Measurements from ENCODE around the gene SBK2. TPM values are rescaled to one million over a fixed set of nuclear protein-coding genes. Genes with fewer than 3 reads are reported as not detected.

The SBK2 gene
- total and polyA plus RNA-seq, 9 of the 15 experiments (the other 6 are each of a cell fraction or from before 2014, with no cell fraction given) = not detected

DNA sequence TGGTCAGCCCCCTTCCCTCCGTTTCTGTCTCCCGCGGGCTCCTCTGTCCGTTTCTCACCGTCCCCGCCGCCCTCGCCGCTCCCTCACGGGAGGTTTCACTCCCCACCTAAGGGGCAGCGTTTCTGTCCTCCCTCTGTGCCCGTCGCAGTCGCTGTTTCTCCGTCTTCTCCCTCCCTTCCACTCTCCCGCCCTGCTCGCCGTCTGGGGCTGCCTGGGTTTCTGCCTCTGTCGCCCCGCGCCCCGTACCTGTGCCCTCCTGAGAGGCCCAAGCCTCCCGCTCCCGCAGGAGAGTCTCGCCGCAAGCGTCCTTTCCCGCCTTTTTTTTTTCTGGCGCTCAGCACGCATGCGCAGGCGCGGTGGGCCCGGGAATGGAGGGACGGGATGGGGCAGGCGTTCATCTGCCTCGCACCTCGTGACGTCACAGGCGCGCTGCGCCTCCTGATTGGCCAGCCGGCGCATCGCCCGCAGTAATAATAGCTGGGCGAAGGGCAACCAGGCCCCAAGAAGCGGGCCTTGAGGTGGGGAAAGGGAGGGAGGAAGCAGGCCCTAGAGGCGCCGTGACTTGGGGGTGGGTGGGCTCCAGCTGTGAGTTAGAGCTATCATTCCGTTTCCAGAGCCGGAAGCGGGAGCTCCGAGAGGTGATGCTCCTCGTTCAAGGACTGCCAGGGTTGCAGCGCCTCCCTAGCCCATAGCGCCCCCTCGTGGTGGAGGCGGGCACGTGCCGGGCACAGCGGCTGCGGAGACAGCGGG lies 33.3 kb downstream of the SBK2 start (continued):
- TF ChIP-seq THAP12 (CRISPR knock-in tag; IDR thresholded peaks at IDR 0.05) (0 out of 2 replicates have a peak, but pooled peaks have one; percentile 14), FIP1L1 (IDR thresholded peaks at IDR 0.05; ENCODE audit: low read depth, low read length, poor library complexity, severe bottlenecking) (peak; percentile 66), ZNF143 (CRISPR knock-in tag; IDR thresholded peaks at IDR 0.05) (peak; percentile 72), ZNF232 (CRISPR knock-in tag; IDR thresholded peaks at IDR 0.05) (peak; percentile 99), PRPF4 (IDR thresholded peaks at IDR 0.05; ENCODE audit: insufficient read depth, low read depth, low read length, poor library complexity, severe bottlenecking) (no peak), RB1 (IDR thresholded peaks at IDR 0.05; ENCODE audit: low read depth) (peak; percentile 99), VEZF1 (CRISPR knock-in tag; IDR thresholded peaks at IDR 0.05) (peak; percentile 70), MYC (IDR thresholded peaks at IDR 0.05; ENCODE audit: low read depth, low read length) (peak; percentile 68; the same call in 1 of the 2 replicates), MYC (CRISPR knock-in tag; IDR thresholded peaks at IDR 0.05; ENCODE audit: borderline replicate concordance, low read depth) (no peak), ZBTB8A (IDR thresholded peaks at IDR 0.05; ENCODE audit: partially characterized antibody) (no peak), ZNF57 (CRISPR knock-in tag; IDR thresholded peaks at IDR 0.05) (no peak), ZNF740 (CRISPR knock-in tag; IDR thresholded peaks at IDR 0.05) (peak; percentile 94), ZNF740 (tag; IDR thresholded peaks at IDR 0.05) (no peak), FOXM1 (IDR thresholded peaks at IDR 0.05; ENCODE audit: low read depth) (no peak), FOXM1 (CRISPR knock-in tag; IDR thresholded peaks at IDR 0.05; ENCODE audit: low read depth) (peak; percentile 96), NR3C1 (CRISPR knock-in tag; IDR thresholded peaks at IDR 0.05) (peak; percentile 99), ZBTB43 (CRISPR knock-in tag; IDR thresholded peaks at IDR 0.05) (peak; percentile 98), CBX5 (IDR thresholded peaks at IDR 0.05; ENCODE audit: borderline replicate concordance, low read depth) (0 out of 2 replicates have a peak, but pooled peaks have one; percentile 37)
- TF ChIP-seq, protein P1, sequence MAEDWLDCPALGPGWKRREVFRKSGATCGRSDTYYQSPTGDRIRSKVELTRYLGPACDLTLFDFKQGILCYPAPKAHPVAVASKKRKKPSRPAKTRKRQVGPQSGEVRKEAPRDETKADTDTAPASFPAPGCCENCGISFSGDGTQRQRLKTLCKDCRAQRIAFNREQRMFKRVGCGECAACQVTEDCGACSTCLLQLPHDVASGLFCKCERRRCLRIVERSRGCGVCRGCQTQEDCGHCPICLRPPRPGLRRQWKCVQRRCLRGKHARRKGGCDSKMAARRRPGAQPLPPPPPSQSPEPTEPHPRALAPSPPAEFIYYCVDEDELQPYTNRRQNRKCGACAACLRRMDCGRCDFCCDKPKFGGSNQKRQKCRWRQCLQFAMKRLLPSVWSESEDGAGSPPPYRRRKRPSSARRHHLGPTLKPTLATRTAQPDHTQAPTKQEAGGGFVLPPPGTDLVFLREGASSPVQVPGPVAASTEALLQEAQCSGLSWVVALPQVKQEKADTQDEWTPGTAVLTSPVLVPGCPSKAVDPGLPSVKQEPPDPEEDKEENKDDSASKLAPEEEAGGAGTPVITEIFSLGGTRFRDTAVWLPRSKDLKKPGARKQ (CRISPR knock-in tag; IDR thresholded peaks at IDR 0.05) = peak; percentile 95
